ENCODE data around the gene NOC4L. TPM values are rescaled to one million over a fixed set of nuclear protein-coding genes. Genes with fewer than 3 reads are reported as not detected.

Gene NOC4L
- total and polyA plus RNA-seq, 2 donors (not counting 3 experiments of a cell fraction or from before 2014, with no cell fraction given) = 19.4 to 29.4 TPM

GRCh38 chr12:132199526-132200319 lies 55.5 kb downstream of the NOC4L start:
- FAIRE-seq = no peak
- H3K4me2 ChIP-seq (ENCODE audit: insufficient read depth, low read length) = no peak overlapping the region
- no peaks in the 10 kb centered on the region for H3K9me3 ChIP-seq (replicated peaks; ENCODE audit: control insufficient read depth, insufficient read depth, low read length)
- no peaks in the 10 kb centered on the region for H3K4me1 ChIP-seq (ENCODE audit: control insufficient read depth, extremely low read depth, insufficient read depth, low read length)
- ChIA-PET CTCF (no interaction called here), POLR2A (interaction anchor here (0.6 kb wide), 1 partner anchor 95 kb away, joined by 5 read pairs; no protein-coding TSS in a partner anchor)
- no TSS peak for BruUV-seq (replicated peaks)
- H4K20me1 ChIP-seq (replicated peaks; ENCODE audit: control insufficient read depth, extremely low read depth, insufficient read depth, low read length) = no peaks in the 10 kb centered on the region
- no peak overlapping the region for H2AFZ ChIP-seq (ENCODE audit: low read depth, low read length)
- TF ChIP-seq POLR2A (IDR thresholded peaks at IDR 0.05; ENCODE audit: low read depth, low read length) = no peak
- TF ChIP-seq EZH2 (IDR thresholded peaks at IDR 0.05; ENCODE audit: borderline replicate concordance, low read depth, low read length, severe bottlenecking) = no peak
- no peak for TF ChIP-seq JUN (IDR thresholded peaks at IDR 0.05; ENCODE audit: borderline replicate concordance, insufficient read depth, insufficient read length, low read depth)
- TF ChIP-seq MAX (IDR thresholded peaks at IDR 0.05; ENCODE audit: insufficient read depth, insufficient read length) = no peak
- no peak for TF ChIP-seq MYC (IDR thresholded peaks at IDR 0.05; ENCODE audit: low read depth, low read length)
- TF ChIP-seq FOS (IDR thresholded peaks at IDR 0.05; ENCODE audit: borderline replicate concordance, insufficient read depth, low read length) = no peak
- no peak for TF ChIP-seq POLR2AphosphoS5 (IDR thresholded peaks at IDR 0.05; ENCODE audit: insufficient read depth, low read depth, low read length)
- TF ChIP-seq CTCF (IDR thresholded peaks at IDR 0.05; ENCODE audit: extremely low read depth in 1 of 2, insufficient read depth in 1 of 2, low read depth in 1 of 2, low read length in 2 of 2) = no peak
- no peak for TF ChIP-seq GATA2 (IDR thresholded peaks at IDR 0.05; ENCODE audit: insufficient read depth, insufficient read length, low read depth, low read length)
- H3K9me1 ChIP-seq (replicated peaks; ENCODE audit: control insufficient read depth, extremely low read depth, insufficient read depth, low read length) = no peaks in the 10 kb centered on the region
- H3K27ac ChIP-seq (ENCODE audit: insufficient read depth, low read depth, low read length) = no peak overlapping the region
- H3K36me3 ChIP-seq (ENCODE audit: control insufficient read depth in 2 of 2, extremely low read depth in 1 of 2, insufficient read depth in 2 of 2, low read length in 2 of 2) = no peaks in the 10 kb centered on the region
- no peak overlapping the region for H3K9ac ChIP-seq (replicated peaks; ENCODE audit: extremely low read depth, insufficient read depth, low read length)
- intact Hi-C loops (cut with micrococcal nuclease) = no loop called here
- no peak overlapping the region for H3K4me3 ChIP-seq (replicated peaks in 1 of 3; ENCODE audit: insufficient read depth in 1 of 3, low read depth in 1 of 3, low read length in 3 of 3)
- DNase-seq (ENCODE audit: low read depth, low spot score) = no peak
- H3K79me2 ChIP-seq (ENCODE audit: control insufficient read depth, insufficient read depth, low read length) = no peaks in the 10 kb centered on the region
- dilution Hi-C loops (cut with MboI; ENCODE audit: extremely low pct_ligation_motif_present, low sequenced_read_pairs) = no loop called here
- H3K27me3 ChIP-seq (ENCODE audit: control insufficient read depth in 2 of 2, insufficient read depth in 2 of 2, low read length in 2 of 2) = peaks cover 0 to 5% of the 10 kb centered on the region in 2 experiments
